HG03575 (cell line): Measurements from ENCODE around the gene RAMACL.

Experiments used
- ATAC-seq: cut with Tn5 transposase; IDR thresholded peaks from one replicate; pipeline ENCODE4 v1.9.1; 2021; ENCODE audit not compliant: unreplicated experiment, insufficient number of reproducible peaks, low FRiP score; ENCODE audit errors: extremely low read depth

RAMACL gene

DNA sequence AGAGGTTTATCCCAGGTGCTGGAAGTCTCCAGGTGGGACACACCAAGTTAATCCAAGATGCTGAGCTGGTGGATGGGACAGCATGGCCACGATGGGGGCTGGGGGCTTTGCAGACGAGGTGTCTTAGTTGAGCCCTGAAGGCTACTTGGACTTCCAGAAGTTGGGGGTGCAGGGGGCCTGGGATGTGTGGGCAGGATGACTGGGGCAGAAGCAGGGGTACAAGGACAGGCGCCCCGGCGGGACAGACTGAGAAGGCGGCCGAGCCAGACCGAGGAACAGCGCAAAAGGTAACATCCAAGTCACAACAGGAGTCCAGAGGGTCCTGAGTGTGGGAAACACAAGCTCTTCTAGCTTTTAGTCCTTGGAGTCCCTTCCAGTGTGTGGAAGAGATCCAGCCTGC lies 23.8 kb downstream of the RAMACL start:
- no peak for ATAC-seq

DNA sequence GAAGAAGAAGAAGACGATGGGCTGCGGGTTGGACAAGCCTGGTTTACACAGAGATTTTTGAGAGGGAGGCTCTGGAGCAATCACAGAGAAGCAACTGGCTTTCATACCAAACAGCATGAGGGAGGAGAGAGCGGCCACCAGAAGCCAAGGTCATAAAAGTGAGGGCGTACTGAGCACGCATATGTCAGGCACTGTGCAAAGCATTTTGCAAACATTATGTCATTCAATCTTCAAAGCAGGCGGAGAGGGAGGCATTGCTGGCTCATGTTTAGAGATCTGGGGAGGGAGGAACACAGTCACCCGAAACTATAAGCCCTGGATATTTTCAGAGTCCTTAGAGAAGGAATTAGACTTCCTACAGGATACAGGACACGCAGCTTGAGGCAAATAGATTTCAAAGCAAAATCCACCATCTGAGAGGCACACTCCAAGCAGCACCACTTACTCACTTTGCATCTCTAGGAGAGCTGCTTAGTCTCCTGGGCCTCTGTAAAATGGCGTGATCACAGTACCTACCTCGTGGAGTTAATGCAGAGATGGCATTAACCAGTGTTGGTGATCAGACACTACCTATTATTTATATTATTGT lies 24.6 kb downstream of the RAMACL start:
- no peak for ATAC-seq

DNA sequence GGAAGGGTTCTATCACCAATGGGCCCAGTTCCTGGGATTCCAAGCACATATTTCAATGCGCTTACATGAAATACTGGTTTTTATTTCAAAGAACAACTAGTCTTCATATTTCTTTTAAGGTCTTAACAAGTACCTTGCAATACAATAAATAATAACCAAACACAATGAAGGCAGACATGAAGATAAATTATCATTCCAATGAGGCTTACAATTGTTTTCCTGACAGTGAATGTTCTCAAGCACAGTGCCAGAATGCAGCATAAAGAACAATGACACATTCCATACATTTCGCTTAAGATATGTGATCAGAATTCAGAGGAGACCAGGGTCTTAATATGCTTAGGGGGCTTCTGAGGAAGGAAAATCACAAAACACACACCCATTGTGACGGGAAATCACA lies 26.3 kb downstream of the RAMACL start:
- no peak for ATAC-seq

DNA sequence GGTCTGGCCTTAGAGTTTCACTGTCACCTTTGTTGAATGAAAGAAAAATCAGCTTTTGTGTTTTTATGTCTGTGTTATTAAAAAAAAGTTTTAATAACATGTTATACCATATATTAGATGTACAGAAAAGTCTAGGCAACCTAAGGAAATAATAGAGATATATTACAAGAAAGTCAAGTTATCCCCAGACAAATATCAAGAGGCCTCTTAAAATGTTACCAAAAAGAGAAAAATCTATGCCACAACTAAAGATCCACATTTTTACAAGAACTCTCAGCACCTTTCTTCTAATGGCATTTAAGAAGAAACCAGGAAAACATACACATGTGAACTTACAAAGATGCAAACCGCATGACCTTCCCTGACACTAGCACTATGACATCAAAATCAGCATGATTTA lies 26.8 kb downstream of the RAMACL start:
- no peak for ATAC-seq

DNA sequence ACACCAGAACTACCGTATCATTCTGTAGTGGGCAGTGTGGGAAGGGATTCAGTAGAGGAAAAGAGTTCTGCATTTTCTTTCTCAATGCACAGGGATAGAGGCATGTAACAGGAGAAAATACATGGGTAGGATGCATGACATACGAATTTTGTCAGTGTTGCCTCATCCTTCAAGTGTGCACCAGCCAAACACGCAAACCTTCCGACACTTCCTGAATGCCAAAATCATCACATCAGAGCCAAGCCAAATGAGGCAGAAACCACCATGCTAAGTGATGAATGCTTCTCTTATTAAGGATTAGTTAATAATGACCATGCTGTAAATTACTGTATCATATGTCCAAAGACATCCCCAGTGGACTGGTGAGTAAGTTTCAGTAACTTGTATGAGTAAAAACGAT lies 27.3 kb downstream of the RAMACL start:
- no peak for ATAC-seq

DNA sequence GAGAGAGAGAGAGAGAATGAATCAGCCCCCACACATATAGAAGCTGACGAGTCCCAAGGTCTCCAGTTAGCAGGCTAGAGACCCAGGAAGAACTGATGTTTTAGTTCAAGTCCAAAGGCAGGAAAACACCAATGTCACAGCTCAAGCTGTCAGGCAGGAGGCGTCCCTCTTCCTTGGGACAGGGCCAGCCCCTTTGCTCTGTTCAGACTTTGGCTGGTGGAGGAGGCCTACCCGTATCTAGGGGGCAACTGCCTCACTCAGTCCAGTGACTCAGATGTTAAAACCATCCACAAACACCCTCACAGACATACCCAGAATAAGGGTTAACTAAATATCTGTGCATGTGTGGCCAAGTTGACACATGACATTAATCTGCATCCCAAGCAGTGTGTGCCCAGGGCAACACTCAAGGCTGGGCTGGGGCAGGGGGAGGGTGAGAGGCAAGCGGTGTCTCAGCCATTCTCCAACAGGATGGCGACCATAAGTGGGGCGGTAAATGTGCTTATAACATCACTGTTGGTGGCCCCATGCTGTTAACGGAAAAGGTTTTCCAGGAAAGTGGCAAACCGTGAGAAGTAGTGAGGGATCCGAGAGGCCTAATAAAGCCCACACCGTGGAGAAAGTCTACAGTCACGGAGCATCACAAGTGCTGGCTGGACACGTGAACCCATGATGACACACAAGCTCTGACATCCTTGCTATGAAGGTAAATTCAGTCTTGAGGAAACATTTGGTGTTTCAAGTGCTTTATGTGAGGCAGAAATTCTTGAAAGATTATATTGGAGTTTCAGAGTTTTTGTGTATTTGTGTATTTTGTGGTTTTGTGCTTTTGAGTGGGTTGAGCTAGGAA lies 28.1 kb downstream of the RAMACL start:
- no peak for ATAC-seq

DNA sequence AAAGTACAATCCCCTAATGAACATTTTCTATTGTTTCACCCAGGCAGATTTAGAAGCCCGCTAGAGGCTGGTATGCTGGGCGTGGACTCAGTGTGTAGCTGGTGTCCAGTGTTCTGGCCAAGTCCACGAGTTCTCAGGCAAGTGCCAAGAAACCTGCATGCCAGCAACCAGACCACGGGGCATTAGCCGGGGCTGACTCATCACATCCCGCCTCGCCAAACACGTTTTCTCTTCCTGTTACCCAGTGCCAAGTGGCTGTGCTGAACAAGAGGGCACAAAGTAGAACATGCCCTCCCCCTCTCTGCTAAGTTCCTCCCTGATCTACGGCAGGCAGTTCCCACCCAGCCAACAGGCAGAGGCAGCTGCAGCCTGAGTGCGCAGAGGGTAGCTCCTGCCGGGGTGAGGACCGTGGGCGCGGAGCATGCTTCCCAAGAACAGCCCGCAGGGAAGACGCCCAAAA lies 29.6 kb downstream of the RAMACL start:
- ATAC-seq, result no peak

DNA sequence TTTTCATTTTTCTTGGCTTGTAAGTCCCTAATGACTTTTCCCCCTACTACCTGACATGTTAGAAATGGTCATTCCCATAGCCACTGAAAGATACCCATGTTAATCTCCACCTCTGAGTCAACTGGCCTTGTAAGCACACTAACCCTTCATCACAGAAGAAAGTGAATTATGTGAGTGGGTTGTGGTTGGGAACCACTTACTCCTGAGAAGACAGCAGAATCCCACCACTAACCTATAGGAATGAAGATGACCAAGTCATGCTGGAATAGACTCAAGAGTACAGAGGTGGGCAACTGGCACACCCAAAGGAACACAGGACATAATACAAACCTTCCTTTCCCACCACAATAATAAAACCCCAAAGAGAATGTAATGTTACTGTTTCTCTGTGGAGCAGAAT lies 30.1 kb downstream of the RAMACL start:
- no peak for ATAC-seq

DNA sequence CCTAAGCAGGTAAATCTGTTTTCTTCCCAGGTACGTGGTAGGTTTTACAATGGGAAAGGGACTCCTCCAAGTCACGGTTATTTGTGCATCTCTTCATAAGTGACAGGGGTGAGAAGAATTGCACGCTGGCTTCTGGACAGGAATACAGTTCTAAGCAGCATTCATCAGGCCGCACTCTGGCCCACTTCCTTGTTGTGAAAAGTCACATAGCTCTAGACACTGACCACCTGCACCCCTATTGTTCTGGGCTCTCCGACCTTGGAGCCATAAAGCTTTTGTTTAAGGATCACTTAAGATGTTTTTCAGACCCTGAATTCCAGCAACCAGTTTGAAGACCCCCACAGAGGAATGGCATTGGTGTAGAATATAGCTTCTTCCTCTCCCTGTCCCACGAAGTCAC lies 31.4 kb downstream of the RAMACL start:
- ATAC-seq, result no peak

DNA sequence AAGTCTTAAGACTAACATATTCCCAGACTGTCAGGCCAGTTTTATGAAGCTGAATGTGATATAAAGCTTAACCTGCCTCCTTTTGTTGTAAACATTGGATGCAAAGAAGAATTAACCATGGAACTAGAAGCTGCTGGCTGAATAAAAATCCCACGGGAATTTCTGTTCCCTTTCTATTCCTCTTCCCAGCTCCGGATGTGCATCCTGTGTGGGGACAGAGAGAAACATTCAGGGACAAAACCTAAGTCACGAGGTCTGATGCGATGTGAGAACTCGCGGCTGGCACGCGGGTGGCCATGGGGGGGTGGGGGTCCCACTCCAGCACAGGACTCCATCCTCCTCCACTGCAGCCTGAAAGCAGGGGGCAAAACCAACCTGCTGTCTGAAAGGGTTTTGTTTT lies 32.2 kb downstream of the RAMACL start:
- no peak for ATAC-seq

DNA sequence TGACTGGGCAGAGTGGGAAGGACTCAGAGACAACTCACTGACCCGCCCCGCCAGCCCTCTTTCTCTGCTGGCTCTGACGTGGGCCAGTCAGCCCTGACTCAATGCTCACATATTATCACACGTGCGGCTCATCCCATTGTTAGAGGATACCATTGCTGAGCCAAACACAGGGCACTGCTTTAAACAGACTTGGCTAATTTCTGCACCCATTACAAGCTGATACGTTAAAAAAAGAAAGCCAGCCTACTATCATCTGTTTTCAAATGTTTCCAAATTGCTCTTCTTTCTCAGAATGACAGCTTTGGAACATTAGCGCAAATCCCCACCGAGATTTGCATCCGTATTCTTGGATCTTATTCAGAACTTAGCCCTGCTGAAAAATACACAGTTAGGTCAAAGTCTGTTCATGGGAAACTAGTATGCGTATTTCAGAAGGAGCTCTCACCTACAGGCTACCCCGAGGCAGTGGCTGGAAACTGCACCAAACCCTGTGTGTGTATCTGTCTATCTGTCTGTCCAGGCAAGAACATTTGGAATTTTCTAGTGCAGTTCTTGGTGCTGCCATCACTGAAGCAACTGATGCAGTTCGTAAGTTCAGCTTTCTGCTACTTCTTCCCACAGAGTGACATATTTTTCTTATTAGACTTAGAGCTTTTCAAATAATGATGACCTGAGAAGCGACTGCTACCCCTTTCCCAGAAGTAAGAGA lies 32.8 kb downstream of the RAMACL start:
- ATAC-seq, result no peak

DNA sequence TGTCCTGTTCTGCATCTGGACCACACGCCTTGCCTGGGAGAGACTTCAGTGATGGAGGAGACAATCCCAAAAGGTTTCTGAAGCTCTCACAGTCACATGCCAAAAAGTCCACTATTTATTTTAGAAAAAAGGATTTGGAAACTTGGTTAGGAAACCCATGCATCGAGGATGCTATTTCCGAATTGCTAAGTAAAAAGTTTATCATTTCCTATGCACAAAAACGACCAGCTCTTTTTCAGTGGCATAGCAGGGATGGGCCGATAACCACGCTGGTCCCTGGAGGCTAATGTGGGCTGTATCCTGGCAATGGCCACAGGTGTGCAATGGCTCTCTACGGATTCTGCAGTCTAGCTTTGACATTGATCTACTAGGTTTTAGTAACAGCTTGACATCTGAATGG lies 33.9 kb downstream of the RAMACL start:
- no peak for ATAC-seq

DNA sequence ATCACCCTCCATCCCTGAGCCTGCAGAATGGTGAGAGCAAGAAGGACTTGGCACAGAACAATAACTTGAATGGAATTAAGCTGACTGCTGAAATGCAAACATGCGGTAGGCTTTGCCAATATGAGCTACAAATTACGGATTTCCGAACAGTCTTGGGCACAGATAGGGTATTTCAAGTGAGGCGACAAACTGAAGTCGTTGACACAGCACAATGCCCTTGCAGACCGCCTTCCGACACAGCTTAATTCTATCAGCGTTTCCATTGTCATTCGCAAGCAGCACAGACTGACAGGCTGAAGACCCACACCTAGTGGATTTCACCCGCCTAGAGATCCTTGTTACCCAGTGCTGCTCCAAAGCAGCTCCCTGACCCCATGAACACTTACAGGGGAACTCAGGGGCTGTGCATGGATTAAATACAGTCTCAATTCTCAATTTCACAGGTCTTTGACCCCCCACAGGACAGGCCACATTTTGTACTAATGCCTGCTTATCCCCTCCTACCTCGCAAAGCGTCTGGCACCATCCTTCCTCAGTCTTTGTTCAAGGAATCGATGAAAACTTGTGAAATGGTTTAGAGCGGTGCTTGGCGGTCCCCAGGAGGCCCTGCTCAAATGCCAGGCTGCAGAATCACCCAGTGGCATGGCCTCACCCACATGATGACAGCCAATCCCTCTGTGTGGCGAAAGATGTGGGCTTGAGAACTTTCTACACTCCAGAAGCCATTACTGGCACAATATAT lies 34.6 kb downstream of the RAMACL start:
- no peak for ATAC-seq

DNA sequence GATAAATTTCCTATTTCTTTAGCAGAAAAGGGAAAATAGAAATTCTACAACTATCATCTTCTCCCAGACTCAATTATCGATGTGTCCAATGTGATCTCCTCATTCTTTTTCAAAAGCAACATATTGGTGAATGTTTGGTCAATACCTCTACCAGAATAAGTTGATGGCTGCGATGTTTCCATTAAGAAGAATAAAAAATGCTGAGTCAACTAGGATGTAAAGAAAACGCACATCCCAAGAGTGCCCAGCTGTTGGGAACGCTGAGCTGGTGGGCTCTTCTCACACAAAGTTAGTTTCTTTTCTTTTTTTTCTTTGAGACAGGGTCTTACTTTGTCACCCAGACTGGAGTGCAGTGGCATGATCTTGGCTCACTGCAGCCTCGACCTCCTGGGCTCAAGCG lies 39.8 kb downstream of the RAMACL start:
- ATAC-seq, result no peak

DNA sequence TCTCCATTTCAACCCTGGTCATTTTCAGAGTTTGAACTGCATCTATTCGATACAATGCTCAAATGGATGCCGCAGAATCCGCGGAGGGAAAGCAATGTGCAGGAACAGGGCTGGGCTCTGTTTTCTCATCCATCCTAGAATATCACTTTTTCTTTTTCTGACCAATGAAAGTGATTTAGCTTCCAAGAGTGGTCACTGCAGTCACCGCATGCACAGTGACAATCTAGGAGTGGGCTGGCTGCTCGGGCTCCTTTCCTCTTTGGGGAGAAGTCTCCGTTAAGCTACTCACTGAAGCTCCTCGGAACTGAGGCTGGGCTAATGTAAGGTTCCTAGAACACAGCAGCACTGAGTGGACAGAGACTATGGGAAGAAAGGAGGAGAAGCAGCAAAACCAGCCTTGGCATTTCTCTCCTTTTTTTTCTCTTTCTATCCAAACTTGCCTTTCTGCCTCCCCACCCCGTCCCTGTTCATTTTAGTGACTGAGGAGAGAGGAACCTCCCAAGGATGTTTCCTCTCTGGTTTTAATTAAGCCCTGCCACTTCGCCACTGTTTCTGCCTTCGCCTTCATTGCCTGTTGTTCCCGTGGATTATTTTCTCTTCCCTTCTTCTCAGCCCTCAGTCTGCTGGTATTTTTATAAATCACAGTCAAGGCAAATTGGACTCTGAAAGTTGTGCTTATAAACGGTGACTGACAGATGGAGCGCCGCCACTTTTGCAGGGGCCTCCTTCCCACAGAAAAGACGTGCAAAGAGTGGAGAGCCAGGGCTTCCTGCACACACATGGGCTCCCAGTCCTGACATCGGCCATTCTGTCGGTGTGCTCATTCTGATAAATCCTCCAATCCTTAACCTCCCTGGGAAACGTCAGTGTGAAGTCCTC lies 41.1 kb downstream of the RAMACL start:
- ATAC-seq, result no peak

DNA sequence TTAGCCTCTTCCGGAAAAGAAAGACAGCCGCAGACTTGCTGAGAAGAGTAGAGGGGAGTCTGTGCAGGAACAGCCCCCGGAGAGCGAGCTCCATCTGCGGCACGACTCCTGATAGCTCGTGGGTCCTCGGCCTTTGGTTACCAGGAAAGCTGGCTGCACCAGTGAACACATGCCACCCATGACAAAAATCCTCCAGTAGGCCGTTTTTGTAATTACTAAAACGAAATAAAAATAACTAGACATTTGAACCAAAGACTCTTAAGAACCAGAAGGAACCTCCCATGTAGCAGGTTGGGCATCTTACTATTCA lies 42.2 kb downstream of the RAMACL start:
- no peak for ATAC-seq

DNA sequence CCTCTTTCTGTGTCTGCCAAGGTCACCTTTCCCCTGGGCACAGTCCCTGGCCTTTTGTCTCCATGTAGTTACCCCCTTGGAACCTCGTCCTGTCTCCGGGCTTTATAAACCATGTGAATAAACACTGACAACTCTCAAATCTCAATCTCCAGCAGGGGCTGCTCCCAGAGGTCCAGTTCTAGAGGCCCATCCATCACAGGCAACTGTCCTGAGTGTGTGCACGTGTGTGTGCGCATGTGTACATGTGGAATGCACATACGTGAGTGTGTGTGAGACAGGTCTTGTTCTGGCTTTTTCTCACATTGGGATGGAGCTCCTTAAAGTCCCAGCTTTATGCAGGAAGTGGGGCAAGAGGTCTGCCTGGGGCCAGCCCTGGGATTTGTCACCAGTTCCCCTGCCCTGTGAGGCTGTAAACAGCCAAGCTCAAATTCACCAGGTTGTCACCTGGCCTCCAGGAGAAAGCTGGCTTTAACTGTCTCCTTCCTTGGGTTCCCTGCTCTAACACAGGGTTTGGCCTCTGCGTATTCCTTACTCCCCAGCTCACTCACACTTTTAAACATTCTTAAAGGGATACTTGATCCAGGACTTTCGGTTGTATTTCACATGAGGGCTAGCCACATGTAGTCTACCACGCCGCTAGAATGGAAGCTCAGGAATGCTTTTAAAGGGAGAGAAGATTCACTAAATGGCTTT lies 42.7 kb downstream of the RAMACL start:
- no peak for ATAC-seq

DNA sequence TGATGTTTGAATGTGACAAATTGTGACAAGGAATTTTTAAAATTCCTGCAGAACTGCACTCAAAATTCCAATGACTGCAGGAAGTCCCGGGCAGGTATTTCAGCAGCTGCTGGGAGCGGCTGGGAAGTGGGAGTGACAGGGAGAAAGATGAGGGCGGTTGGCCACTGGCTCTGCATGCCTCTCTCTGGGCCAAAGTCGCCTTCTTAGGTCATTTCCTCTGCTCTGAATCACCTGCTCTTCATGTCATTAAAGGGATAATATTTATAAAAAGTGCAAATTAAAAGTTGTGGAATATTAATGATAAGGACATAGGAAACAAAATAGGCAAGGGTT lies 43.9 kb downstream of the RAMACL start:
- no peak for ATAC-seq
